Activated CD4-positive, CD25-positive, alpha-beta regulatory T cell treated with anti-CD3 and anti-CD28 coated beads, Interleukin-2, amount 50 U/mL, for 16 hours (primary cell): ENCODE results near the gene REEP6.
A peak's percentile ranks its signal among the peaks of the same experiment; 100 is the strongest.
"Not testable (repeated sequence)": the region's sequence is repeated elsewhere in the genome, so short reads cannot be mapped to it uniquely, and the experiment has no call there.

Source experiments
- DNase-seq: peaks from one replicate; pipeline ENCODE4 v3.0.0-alpha.2; 2020; ENCODE audit warnings: low read depth, low spot score

The REEP6 gene

GRCh38 chr19:1489463-1490310 is 1.3 kb upstream of the REEP6 start:
- DNase-seq = no peak

DNA sequence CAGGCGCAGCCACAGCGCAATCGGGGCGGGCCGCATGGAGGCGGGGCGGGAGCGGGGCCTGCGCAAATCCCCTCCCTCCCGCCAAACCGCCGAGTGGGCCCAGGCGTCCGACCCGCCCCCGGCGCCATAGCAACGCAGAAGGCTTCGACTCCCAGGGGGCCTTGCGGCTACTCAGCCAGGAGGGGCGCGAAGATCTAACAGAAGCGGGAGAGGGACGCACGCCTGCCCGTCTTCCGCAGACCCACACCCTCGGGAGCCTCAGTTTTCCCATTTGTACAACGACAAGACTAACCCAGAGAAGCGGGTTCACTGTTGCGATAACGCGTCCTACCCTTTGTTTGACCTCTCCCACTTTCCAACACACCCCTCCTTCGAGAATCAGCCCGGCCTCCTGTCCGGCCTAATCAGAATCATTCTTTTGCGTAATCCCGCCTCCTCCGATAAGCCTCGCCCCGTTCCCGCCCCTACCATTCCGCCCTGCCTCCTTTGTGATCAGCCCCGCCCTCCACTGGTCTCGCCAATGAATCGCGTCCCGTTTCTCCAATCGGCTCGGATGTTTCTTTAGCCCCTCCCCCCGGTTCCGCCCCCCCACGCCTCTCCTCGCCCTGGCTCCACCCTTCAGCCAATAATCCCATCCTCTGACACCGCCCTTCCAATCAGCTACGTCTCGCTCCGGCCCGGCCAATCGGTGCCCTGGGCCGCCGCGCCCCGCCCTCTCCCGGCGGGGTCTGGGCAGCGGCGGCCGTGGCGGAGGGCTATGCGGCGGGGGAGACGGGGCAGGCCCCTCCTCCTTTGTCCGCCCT is 469 bp upstream of the REEP6 start, which contains the start of gene PCSK4:
Gene PCSK4 (minus strand): TSS at position 40 of the 803 bp plus-strand sequence. CDS start 4 bp downstream, at position 36.
- DNase-seq = peak; percentile 95

- no peak for DNase-seq
These were observed 829 bp downstream of the REEP6 start for GRCh38 chr19:1491849-1492170.

- no peak for DNase-seq
These were observed 1.6 kb downstream of the REEP6 start for GRCh38 chr19:1492474-1493006.

DNA sequence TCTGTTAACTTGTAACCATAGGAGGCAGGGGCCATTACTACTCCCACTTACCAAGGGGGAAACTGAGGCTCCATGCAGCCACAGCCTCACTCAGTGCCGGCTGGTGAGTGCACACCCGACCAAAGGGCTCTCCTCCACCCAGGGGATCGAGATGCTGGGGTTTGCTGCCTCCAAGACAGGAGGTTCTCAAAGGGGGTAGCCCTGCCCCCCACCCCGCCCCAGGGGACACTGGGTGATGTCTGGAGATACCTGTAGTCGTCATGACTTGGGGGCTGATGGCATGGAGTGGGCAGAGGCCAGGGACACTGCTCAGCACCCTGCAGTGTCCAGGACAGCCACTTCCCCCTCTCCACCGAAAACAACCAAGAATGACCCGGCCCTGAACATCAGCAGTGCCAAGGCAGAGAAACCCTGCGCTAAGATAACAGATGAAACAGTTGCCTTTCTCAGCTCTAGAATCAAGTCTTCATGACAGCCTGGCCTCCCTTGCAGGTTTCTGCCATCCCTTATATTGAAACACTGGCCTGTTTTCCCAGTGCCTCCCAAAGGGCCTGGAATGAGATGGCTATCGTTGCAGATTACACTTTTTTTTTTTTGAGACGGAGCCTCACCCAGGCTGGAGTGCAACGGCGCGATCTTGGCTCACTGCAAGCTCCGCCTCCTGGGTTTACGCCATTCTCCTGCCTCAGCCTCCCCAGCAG is 3.3 kb downstream of the REEP6 start:
- DNase-seq = no peak

GRCh38 chr19:1495051-1495798 is 4.2 kb downstream of the REEP6 start:
- DNase-seq = no peak

- no peak for DNase-seq
These were observed 5.1 kb downstream of the REEP6 start for GRCh38 chr19:1495799-1496713.

DNA sequence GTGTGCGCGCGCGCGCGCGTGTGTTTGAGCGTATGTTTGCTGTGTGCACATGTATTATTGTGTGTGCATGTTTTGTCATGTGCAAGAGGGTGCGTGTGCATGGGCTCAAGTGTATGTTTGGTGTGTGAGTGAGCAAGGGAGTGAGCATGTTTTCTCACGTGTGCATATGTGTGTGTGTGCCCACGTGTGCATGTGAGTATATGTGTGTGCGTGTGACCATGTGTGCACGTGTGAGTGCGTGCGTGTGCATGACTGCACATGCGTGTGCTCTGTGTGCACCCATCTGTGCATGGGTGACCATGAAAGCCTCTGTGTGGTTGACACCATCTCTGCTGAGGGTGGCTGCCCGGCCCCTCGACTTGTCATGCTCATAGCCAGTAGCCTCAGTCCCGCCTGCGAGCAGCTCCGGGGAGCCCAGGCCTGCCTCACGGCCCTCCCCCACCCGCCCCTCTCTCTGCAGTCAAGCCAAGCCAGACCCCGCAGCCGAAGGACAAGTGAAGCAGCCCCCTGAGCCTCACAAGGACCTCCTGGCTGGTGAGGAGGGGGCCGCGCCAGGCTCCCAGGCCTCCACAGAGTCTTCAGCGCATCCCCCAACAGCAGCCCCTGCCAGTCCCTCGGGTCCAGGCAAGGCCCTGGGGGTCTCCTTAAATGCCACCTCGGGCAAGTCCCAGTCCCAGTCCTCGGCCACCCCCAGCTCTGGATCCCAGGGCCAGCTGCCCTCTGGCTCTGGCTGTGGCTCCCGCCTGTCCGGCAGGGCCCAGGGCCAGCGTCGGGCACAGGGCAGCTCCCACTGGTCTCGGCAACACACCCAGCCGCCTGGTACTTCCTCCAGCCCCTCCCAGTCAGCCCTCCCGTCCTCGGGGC is 6.0 kb downstream of the REEP6 start:
- DNase-seq = no peak

- no peak for DNase-seq
These were observed 6.7 kb downstream of the REEP6 start for GRCh38 chr19:1497578-1498235.

- not testable (repeated sequence) for DNase-seq
These were observed 8.2 kb downstream of the REEP6 start for GRCh38 chr19:1499231-1499630.

GRCh38 chr19:1501200-1501595 is 10.2 kb downstream of the REEP6 start:
- no peak for DNase-seq

DNA sequence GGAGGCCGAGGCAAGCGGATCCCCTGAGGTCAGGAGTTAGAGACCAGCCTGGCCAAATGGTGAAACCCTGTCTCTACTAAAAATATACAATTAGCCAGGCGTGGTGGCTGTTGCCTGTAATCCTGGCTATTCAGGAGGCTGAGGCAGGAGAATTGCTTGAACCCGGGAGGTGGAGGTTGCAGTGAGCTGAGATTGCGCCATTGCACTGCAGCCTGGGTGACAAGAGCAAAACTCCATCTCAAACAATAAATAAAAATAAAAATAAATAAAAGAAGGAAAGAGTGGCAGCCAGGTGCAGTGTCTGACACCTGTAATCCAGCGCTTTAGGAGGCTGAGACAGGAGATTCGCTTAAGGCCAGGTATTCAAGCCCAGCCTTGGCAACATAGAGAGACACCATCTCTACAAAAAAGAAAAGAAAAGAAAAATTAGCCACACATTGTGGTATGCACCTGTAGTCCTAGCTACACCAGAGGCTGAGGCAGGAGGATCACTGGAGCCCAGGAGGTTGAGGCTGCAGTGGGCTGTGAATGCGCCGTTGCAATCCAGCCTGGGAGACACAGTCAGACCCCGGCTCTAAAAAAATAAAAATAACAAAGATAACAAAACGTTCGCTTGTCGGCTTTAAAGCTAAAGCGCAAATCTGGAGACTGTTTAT is 11.6 kb downstream of the REEP6 start:
- DNase-seq = no peak

DNA sequence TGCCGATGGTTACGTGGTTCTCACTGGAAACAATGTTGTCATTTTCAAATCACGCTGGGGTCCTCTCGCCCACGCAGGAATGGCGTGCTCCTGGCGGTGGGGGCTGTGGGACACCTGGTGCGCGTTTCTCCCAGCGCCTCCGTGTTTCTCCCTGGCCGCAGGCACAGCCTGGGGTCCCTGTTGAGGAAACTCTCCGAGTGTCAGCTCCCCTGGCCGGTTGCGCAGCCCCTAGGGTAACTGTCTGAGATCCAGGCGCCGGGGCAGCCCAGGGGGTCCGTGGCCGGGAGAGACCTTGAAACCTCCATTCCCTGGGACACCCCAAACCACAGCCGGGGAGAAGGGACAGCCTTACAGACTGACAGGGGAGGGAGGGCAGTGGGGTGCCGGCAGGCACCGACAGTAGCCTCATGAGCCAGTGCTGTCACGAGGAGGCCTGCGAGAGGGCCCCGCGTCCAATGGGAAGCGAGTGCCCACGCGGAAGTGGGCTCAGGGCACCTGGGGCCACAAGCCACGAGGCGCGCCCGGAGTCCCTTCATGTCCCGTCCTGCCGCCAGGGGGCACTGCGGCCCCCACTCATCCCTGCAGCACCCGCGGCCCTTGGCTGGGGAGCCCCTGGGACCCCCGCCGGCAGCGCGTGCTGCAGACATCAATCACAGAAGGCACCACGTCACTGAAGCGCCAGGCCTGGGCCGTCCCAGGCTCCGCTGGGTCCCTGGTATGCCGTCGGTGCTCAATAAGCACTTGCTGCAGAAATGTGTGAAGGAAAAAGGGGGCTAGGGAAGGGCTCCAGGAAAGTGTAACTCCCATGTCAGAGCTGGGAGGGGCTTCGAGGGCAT is 12.3 kb downstream of the REEP6 start:
- DNase-seq = peak; percentile 34

DNA sequence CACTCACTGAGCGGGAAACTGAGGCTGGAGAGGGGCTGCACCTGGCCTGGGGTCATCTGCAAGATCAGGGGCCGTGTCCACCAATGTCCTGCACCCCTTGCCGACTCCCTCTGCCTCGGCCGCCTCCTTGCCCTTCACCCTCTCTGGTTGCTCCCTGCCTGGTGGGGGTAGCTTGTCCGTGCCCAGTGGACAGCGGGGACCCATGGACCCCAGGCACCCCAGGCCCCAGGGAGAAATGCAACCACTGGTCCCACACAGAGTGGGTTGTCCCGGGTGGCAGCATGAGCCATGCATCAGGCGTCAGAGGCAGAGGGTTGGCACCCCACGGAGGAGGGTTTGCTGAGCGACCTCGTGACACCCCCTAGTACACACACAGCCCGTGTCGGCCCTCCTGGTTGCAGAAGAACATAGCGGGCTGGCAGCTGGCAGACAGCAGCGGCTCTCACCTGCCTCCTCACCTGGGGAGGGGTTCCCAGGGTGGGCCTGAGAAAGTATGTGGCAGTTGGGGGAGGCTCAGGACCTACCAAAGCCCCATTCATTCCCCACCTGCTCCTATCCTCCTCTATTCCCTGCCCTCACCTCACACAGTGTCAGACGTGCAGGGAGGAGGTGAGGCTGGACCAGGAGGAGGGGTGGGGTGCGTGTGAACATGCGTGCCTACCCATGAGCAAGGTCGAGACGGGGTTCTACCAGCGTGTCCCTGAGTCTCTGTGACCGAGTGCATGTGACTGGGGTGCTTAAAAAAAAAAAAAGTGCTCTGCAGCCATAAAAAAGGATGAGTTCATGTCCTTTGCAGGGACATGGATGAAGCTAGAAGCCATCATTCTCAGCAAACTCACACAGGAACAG is 13.2 kb downstream of the REEP6 start:
- DNase-seq = no peak

DNA sequence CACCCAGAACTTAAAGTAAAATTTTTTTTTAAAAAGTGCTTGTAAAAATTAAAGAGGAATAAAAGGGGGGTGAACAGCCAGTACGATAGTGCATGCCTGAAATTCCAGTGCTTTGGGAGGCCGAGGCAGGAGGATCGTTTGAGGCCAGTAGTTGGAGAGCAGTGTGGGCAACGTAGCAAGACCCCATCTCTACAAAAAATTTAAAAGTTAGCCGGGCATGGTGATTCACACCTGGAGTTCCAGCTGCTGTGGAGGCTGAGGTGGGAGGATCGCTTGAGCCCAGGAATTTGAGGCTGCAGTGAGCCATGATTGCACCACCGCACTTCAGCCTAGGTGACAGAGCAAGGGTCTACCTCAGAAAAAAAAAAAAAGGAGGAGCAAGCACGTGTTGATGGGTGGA is 14.0 kb downstream of the REEP6 start:
- no peak for DNase-seq
